ENCODE measurements around the gene HMG20B. TPM values are rescaled to one million over a fixed set of nuclear protein-coding genes. Genes with fewer than 3 reads are reported as not detected.

Gene HMG20B
- total and polyA plus RNA-seq, 2 of the 8 experiments (the other 6 are each of a cell fraction or from before 2014, with no cell fraction given) = 42.9 to 74.2 TPM

DNA sequence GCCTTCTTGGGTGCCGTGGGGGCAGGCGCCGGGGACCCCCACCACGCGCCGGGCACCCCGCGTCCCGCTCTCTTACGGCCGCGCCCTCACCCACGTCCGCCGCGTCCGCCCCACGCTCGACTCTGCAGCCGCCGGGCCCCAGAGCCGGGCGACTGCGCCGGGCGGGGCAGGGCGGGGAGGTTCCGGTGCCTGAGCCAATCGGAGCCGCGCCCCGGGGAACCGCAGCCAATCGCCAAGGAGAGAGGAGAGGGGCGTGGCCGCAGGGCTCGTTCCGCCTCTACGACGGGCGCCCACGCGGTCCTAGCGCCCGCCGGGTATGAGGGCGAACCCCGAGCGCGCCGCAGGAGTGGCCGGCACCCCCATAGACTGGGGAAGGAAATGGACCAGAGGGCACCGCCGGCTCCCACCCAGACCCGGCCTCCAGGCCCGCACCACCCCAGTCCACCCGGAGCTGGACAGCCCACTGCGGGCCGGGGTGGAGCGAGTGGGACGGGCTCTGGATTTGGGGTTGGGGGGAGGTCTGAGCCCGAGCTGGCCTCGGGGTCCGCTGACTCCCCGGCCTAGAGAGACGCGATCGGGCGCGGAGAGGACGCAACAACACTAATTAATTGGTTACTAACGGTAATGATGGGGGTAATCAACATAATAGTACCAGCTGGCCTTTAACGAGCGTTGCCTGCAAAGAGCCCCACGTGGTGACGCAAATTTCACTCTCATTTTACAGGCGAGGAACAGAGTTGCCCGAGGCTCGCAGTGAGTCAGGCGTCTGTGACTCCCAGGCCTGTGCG, 15.1 kb upstream of the HMG20B start, which contains the start of gene MFSD12:
MFSD12 (minus strand) TSS at position 126 of the 788 bp plus-strand sequence. CDS start 183 bp downstream, outside the sequence.
- H2BK5ac ChIP-seq (ENCODE audit: low read depth, low read length) = no peak within 1 kb of the TSS
- no peak within 1 kb of the TSS for H2BK20ac ChIP-seq (ENCODE audit: low read length)
- 3% methylated on average over 30 of the region's 81 CpGs; no CpG with 5 or more reads in 1 of the 2 experiments for WGBS, 2 experiments (ENCODE audit: extremely low coverage in 1 of 2, insufficient coverage in 1 of 2, insufficient read length in 1 of 2, insufficient replicate concordance in 2 of 2, low coverage in 1 of 2, low lambda C conversion rate in 2 of 2, missing lambda C conversion rate in 1 of 2)
- peak within 1 kb of the TSS; percentile 51; the same call in 1 of the 2 replicates for H4K8ac ChIP-seq (ENCODE audit: extremely low read depth, insufficient read depth, low read length)
- peak; percentile 68 to 96 for DNase-seq (ENCODE audit: low read depth in 1 of 2, low spot score in 2 of 2)
- no peak within 1 kb of the TSS; the same call in 1 of the 2 replicates for H2BK15ac ChIP-seq (ENCODE audit: low read length)
- peaks cover 5% of the 10 kb centered on the region for H3K79me1 ChIP-seq (ENCODE audit: low read depth, low read length)
- peaks cover 10 to 16% of the 10 kb centered on the region in 2 experiments for H4K20me1 ChIP-seq (replicated peaks in 1 of 2; ENCODE audit: control insufficient read depth in 1 of 2, insufficient read depth in 2 of 2, low read length in 2 of 2)
- peak within 1 kb of the TSS; percentile 96 for H2AFZ ChIP-seq (ENCODE audit: low read length)
- H3K79me2 ChIP-seq (ENCODE audit: control insufficient read depth in 1 of 2, insufficient read depth in 2 of 2, low read length in 2 of 2) = peaks cover 0 to 8% of the 10 kb centered on the region in 2 experiments; a peak in 1 of 4 replicates
- no peaks in the 10 kb centered on the region for H3K36me3 ChIP-seq (ENCODE audit: control insufficient read depth in 2 of 4, insufficient read depth in 4 of 4, low read length in 3 of 4)
- no peak within 1 kb of the TSS for H3K23ac ChIP-seq (ENCODE audit: insufficient read length)
- H3K27me3 ChIP-seq (replicated peaks in 1 of 4; ENCODE audit: control insufficient read depth in 3 of 4, extremely low read depth in 1 of 4, insufficient read depth in 3 of 4, low read length in 3 of 4) = peaks cover 0 to 15% (median 7%) of the 10 kb centered on the region in 4 experiments; a peak in 4 of 7 replicates
- H2AK5ac ChIP-seq (ENCODE audit: low read depth, low read length) = no peak within 1 kb of the TSS
- ChIA-PET POLR2A (ENCODE audit: partially characterized antibody) (interaction anchor here (0.8 to 2.3 kb wide), 9 partner anchors 9 to 161 kb away, joined by 3 to 12 read pairs (median 5); partner anchors contain the start of genes HMG20B and TEKTIP1), CTCF (ENCODE audit: partially characterized antibody) (interaction anchor here (0.8 to 8.5 kb wide), 10 partner anchors 10 to 96 kb away, joined by 3 to 66 read pairs (median 4); no protein-coding TSS in a partner anchor)
- H4K5ac ChIP-seq (ENCODE audit: insufficient read length, low read depth, low read length) = no peak within 1 kb of the TSS
- H3K4me2 ChIP-seq (ENCODE audit: insufficient read depth in 1 of 2, low read depth in 2 of 2, low read length in 2 of 2) = peak within 1 kb of the TSS; percentile 63 to 92
- H2BK12ac ChIP-seq (ENCODE audit: low read depth, low read length) = no peak within 1 kb of the TSS
- peaks cover 11% of the 10 kb centered on the region for H3K23me2 ChIP-seq (ENCODE audit: low read depth, low read length)
- no peak within 1 kb of the TSS for H3K14ac ChIP-seq (ENCODE audit: insufficient read length)
- no peak within 1 kb of the TSS for H3K27ac ChIP-seq (ENCODE audit: low read depth, low read length)
- peaks cover 0 to 8% (median 6%) of the 10 kb centered on the region in 4 experiments; a peak in 5 of 7 replicates for H3K4me1 ChIP-seq (replicated peaks in 1 of 4; ENCODE audit: control insufficient read depth in 3 of 4, insufficient read depth in 4 of 4, low read length in 3 of 4)
- peak within 1 kb of the TSS; percentile 7 to 66 (median 27); a peak in 6 of 7 replicates for H3K9ac ChIP-seq (replicated peaks in 1 of 4; ENCODE audit: extremely low read depth in 1 of 4, low read depth in 3 of 4, low read length in 3 of 4)
- FAIRE-seq = no peak
- H3K4ac ChIP-seq (replicated peaks; ENCODE audit: insufficient read length, low read depth, low read length) = no peak within 1 kb of the TSS
- H3K9me3 ChIP-seq (ENCODE audit: insufficient read depth in 2 of 2, low read depth in 1 of 2, low read length in 1 of 2) = no peaks in the 10 kb centered on the region
- H2BK120ac ChIP-seq (replicated peaks; ENCODE audit: low read depth, low read length) = no peak within 1 kb of the TSS
- H4K91ac ChIP-seq (replicated peaks; ENCODE audit: insufficient read length, low read length) = no peak within 1 kb of the TSS
- peak within 1 kb of the TSS; percentile 67 to 76 (median 72) for H3K4me3 ChIP-seq (ENCODE audit: extremely low read depth in 1 of 4, insufficient read depth in 2 of 4, low read depth in 3 of 4, low read length in 4 of 4)
- H3K18ac ChIP-seq (ENCODE audit: extremely low read depth, low read length) = no peak within 1 kb of the TSS; the same call in none of the 2 replicates
- H3K56ac ChIP-seq (replicated peaks; ENCODE audit: insufficient read length, low read depth, low read length) = no peak within 1 kb of the TSS
- no peak for TF ChIP-seq YY1 (IDR thresholded peaks at IDR 0.05; ENCODE audit: low read depth, low read length)
- peak; percentile 88 for TF ChIP-seq KDM4A (IDR thresholded peaks at IDR 0.05; ENCODE audit: low read depth, low read length, severe bottlenecking)
- TF ChIP-seq EGR1 (IDR thresholded peaks at IDR 0.05; ENCODE audit: borderline replicate concordance, low read depth, low read length) = peak; percentile 61
- TF ChIP-seq SP2 (IDR thresholded peaks at IDR 0.05; ENCODE audit: low read length) = peak; percentile 19; the same call in 1 of the 2 replicates
- TF ChIP-seq SIX5 (IDR thresholded peaks at IDR 0.05; ENCODE audit: low read depth, low read length) = no peak
- peak; percentile 57; the same call in 1 of the 2 replicates for TF ChIP-seq TAF1 (IDR thresholded peaks at IDR 0.05; ENCODE audit: low read depth, low read length)
- peak; percentile 93 for TF ChIP-seq SP1 (IDR thresholded peaks at IDR 0.05; ENCODE audit: low read depth, low read length)
- no peak for TF ChIP-seq TAF7 (optimal IDR thresholded peaks at IDR 0.05; ENCODE audit: borderline replicate concordance, low read depth, low read length)
- TF ChIP-seq CREB1 (IDR thresholded peaks at IDR 0.05) = peak; percentile 79
- TF ChIP-seq POLR2A (IDR thresholded peaks at IDR 0.05; ENCODE audit: control extremely low read depth in 1 of 2, low read depth in 2 of 2, low read length in 2 of 2) = 0 out of 3 replicates have a peak, but pooled peaks of 1 of the 2 experiments have one; percentile 12
- TF ChIP-seq KDM1A (IDR thresholded peaks at IDR 0.05; ENCODE audit: borderline replicate concordance, low read length) = peak; percentile 69; the same call in 1 of the 2 replicates
- TF ChIP-seq PHF8 (conservative IDR thresholded peaks at IDR 0.05; ENCODE audit: low read depth, low read length) = peak; percentile 53
- TF ChIP-seq BACH1 (IDR thresholded peaks at IDR 0.05; ENCODE audit: low read length) = no peak
